ENCODE data around the gene ATRAID.
A peak's percentile ranks its signal among the peaks of the same experiment; 100 is the strongest.
"Not testable (repeated sequence)": the region's sequence is repeated elsewhere in the genome, so short reads cannot be mapped to it uniquely, and the experiment has no call there.

Gene ATRAID

GRCh38 chr2:27189989-27190388 is 21.9 kb upstream of the ATRAID start:
- Histone ChIP-seq H2AFZ (ENCODE audit: insufficient read depth, low read length, poor library complexity) (no peak overlapping the region), H4K12ac (ENCODE audit: low read depth, low read length) (no peak overlapping the region), H3K9ac (ENCODE audit: low read length) (no peak overlapping the region), H3K27me3 (ENCODE audit: insufficient read depth, low read length) (no peaks in the 10 kb centered on the region), H3K4me2 (ENCODE audit: low read length) (no peak overlapping the region), H3K18ac (ENCODE audit: low read length) (no peak overlapping the region), H3K79me2 (ENCODE audit: control insufficient read depth, insufficient read depth, low read length, poor library complexity) (no peaks in the 10 kb centered on the region), H2BK5ac (ENCODE audit: low read depth, low read length, poor library complexity) (no peak overlapping the region), H3K79me1 (ENCODE audit: low read length) (no peaks in the 10 kb centered on the region), H3K4ac (ENCODE audit: low read depth, low read length) (no peak overlapping the region), H3K14ac (ENCODE audit: low read length) (no peak overlapping the region), H3K9me3 (ENCODE audit: insufficient read depth, low read depth, low read length) (no peaks in the 10 kb centered on the region), H3K4me1 (ENCODE audit: control insufficient read depth in 1 of 2, insufficient read depth in 2 of 2, low read length in 2 of 2) (peaks cover 0 to 2% of the 10 kb centered on the region in 2 experiments), H2BK120ac (ENCODE audit: insufficient read depth, low read length, poor library complexity) (no peak overlapping the region), H2BK12ac (ENCODE audit: low read length) (no peak overlapping the region), H4K91ac (ENCODE audit: low read depth, low read length) (no peak overlapping the region), H3K36me3 (ENCODE audit: control insufficient read depth in 1 of 2, insufficient read depth in 2 of 2, low read length in 2 of 2) (no peaks in the 10 kb centered on the region), H4K8ac (ENCODE audit: low read depth, low read length) (no peak overlapping the region), H3K23ac (ENCODE audit: low read length) (no peak overlapping the region), H3K27ac (ENCODE audit: low read depth, low read length) (no peak overlapping the region), H2AK5ac (ENCODE audit: low read length) (no peak overlapping the region), H3K4me3 (ENCODE audit: low read depth, low read length) (no peak overlapping the region)
- DNase-seq: no peak
- WGBS (ENCODE audit: extremely low coverage, insufficient coverage, insufficient read length): no CpG with 5 or more reads among the region's 8 CpGs

DNA sequence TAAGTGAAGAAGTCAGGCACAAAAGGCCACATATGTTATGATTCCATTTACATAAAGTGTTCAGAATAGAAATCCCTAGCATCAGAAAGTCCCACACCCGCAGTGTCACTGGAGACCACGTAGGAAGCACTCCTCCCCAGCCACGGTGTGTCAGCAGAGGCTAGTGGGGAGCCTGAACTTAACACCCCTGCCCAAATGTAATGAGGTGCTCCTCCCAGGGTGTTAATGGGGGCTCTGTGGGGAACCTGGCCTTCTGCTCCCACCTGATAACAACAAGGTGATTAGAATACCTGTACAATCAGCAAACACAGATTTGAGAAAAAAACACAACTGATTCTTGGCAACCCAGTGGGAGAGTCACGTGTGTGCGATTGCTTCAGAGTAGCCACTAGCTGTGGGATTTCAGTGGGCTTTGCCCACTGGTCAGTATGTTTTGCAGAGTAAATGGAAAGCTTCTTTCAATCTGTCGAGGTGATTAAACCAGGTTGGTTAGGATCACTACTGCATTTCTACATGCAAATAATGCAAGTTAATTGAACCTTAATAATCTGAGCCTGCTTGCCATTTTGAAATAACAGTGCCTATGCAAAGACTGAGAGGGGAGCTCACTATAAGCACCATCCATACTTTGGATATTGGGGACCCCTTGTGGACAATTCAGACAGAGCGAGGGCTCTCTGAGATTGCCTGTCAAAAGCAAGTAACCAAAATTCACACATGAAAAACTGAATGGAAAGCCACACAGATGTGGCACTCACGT is 20.6 kb upstream of the ATRAID start:
- no peak overlapping the region for H3K27ac ChIP-seq (ENCODE audit: low read depth, low read length)
- no peak overlapping the region for H3K14ac ChIP-seq (ENCODE audit: low read length)
- peak overlapping the region; percentile 17 for H2BK5ac ChIP-seq (ENCODE audit: low read depth, low read length, poor library complexity)
- H3K27me3 ChIP-seq (ENCODE audit: insufficient read depth, low read length): no peaks in the 10 kb centered on the region
- no peak overlapping the region for H3K18ac ChIP-seq (ENCODE audit: low read length)
- no peak overlapping the region for H3K4me2 ChIP-seq (ENCODE audit: low read length)
- no peak overlapping the region for H2AK5ac ChIP-seq (ENCODE audit: low read length)
- H3K4ac ChIP-seq (ENCODE audit: low read depth, low read length): no peak overlapping the region
- H2BK120ac ChIP-seq (ENCODE audit: insufficient read depth, low read length, poor library complexity): no peak overlapping the region
- no peak overlapping the region for H2BK12ac ChIP-seq (ENCODE audit: low read length)
- DNase-seq: peak in 1 of 2 donors; percentile 43
- no CpG with 5 or more reads among the region's 8 CpGs for WGBS (ENCODE audit: extremely low coverage, insufficient coverage, insufficient read length)
- no peaks in the 10 kb centered on the region for H3K9me3 ChIP-seq (ENCODE audit: insufficient read depth, low read depth, low read length)
- H3K79me1 ChIP-seq (ENCODE audit: low read length): no peaks in the 10 kb centered on the region
- H3K23ac ChIP-seq (ENCODE audit: low read length): no peak overlapping the region
- H3K9ac ChIP-seq (ENCODE audit: low read length): no peak overlapping the region
- H3K79me2 ChIP-seq (ENCODE audit: control insufficient read depth, insufficient read depth, low read length, poor library complexity): no peaks in the 10 kb centered on the region
- no peaks in the 10 kb centered on the region for H3K36me3 ChIP-seq (ENCODE audit: control insufficient read depth in 1 of 2, insufficient read depth in 2 of 2, low read length in 2 of 2)
- H2AFZ ChIP-seq (ENCODE audit: insufficient read depth, low read length, poor library complexity): no peak overlapping the region
- no peak overlapping the region for H4K91ac ChIP-seq (ENCODE audit: low read depth, low read length)
- no peak overlapping the region for H4K8ac ChIP-seq (ENCODE audit: low read depth, low read length)
- no peaks in the 10 kb centered on the region for H3K4me1 ChIP-seq (ENCODE audit: control insufficient read depth in 1 of 2, insufficient read depth in 2 of 2, low read length in 2 of 2)
- H4K12ac ChIP-seq (ENCODE audit: low read depth, low read length): no peak overlapping the region
- no peak overlapping the region for H3K4me3 ChIP-seq (ENCODE audit: low read depth, low read length)

- Histone ChIP-seq H3K4me2 (ENCODE audit: low read length) (no peak overlapping the region), H3K36me3 (ENCODE audit: control insufficient read depth in 1 of 2, insufficient read depth in 2 of 2, low read length in 2 of 2) (peaks cover 4 to 6% of the 10 kb centered on the region in 2 experiments), H3K27me3 (ENCODE audit: insufficient read depth, low read length) (no peaks in the 10 kb centered on the region), H3K4me1 (ENCODE audit: control insufficient read depth in 1 of 2, insufficient read depth in 2 of 2, low read length in 2 of 2) (peaks cover 7 to 12% of the 10 kb centered on the region in 2 experiments), H2AK5ac (ENCODE audit: low read length) (no peak overlapping the region), H3K79me2 (ENCODE audit: control insufficient read depth, insufficient read depth, low read length, poor library complexity) (no peaks in the 10 kb centered on the region), H3K4me3 (ENCODE audit: low read depth, low read length) (no peak overlapping the region), H3K9ac (ENCODE audit: low read length) (no peak overlapping the region), H2AFZ (ENCODE audit: insufficient read depth, low read length, poor library complexity) (no peak overlapping the region), H3K27ac (ENCODE audit: low read depth, low read length) (no peak overlapping the region), H3K79me1 (ENCODE audit: low read length) (peaks cover 6% of the 10 kb centered on the region), H3K4ac (ENCODE audit: low read depth, low read length) (no peak overlapping the region), H4K91ac (ENCODE audit: low read depth, low read length) (no peak overlapping the region), H2BK12ac (ENCODE audit: low read length) (no peak overlapping the region), H2BK120ac (ENCODE audit: insufficient read depth, low read length, poor library complexity) (no peak overlapping the region), H3K18ac (ENCODE audit: low read length) (no peak overlapping the region), H3K9me3 (ENCODE audit: insufficient read depth, low read depth, low read length) (no peaks in the 10 kb centered on the region), H2BK5ac (ENCODE audit: low read depth, low read length, poor library complexity) (no peak overlapping the region), H3K14ac (ENCODE audit: low read length) (no peak overlapping the region), H4K8ac (ENCODE audit: low read depth, low read length) (no peak overlapping the region), H3K23ac (ENCODE audit: low read length) (no peak overlapping the region), H4K12ac (ENCODE audit: low read depth, low read length) (no peak overlapping the region)
- WGBS (ENCODE audit: extremely low coverage, insufficient coverage, insufficient read length): no CpG with 5 or more reads among the region's 17 CpGs
- no peak for DNase-seq
These were observed 17.1 kb upstream of the ATRAID start for GRCh38 chr2:27194538-27195354.

DNA sequence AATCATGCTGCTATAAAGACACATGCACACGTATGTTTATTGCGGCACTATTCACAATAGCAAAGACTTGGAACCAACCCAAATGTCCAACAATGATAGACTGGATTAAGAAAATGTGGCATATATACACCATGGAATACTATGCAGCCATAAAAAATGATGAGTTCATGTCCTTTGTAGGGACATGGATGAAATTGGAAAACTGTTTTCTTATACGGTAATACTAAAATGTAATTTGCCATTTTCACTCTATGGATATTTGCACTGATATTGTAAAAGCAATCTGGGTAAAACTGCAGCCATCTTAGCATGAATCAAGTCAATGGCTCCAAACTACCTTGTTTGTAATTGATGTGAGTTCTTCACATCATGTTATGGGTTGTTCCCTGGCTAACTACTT is 16.0 kb upstream of the ATRAID start:
- not testable (repeated sequence) for H3K14ac ChIP-seq (ENCODE audit: low read length); H2AFZ ChIP-seq (ENCODE audit: insufficient read depth, low read length, poor library complexity); H4K8ac ChIP-seq (ENCODE audit: low read depth, low read length); DNase-seq; H3K27me3 ChIP-seq (ENCODE audit: insufficient read depth, low read length); H3K23ac ChIP-seq (ENCODE audit: low read length); H4K91ac ChIP-seq (ENCODE audit: low read depth, low read length); H3K9me3 ChIP-seq (ENCODE audit: insufficient read depth, low read depth, low read length); H3K9ac ChIP-seq (ENCODE audit: low read length); H3K4me3 ChIP-seq (ENCODE audit: low read depth, low read length); H4K12ac ChIP-seq (ENCODE audit: low read depth, low read length); H2BK120ac ChIP-seq (ENCODE audit: insufficient read depth, low read length, poor library complexity); H3K18ac ChIP-seq (ENCODE audit: low read length); H3K27ac ChIP-seq (ENCODE audit: low read depth, low read length); H2BK5ac ChIP-seq (ENCODE audit: low read depth, low read length, poor library complexity); H3K79me1 ChIP-seq (ENCODE audit: low read length); H3K4ac ChIP-seq (ENCODE audit: low read depth, low read length); H3K79me2 ChIP-seq (ENCODE audit: control insufficient read depth, insufficient read depth, low read length, poor library complexity); H2AK5ac ChIP-seq (ENCODE audit: low read length); H2BK12ac ChIP-seq (ENCODE audit: low read length); H3K4me2 ChIP-seq (ENCODE audit: low read length)
- peaks cover 7 to 12% of the 10 kb centered on the region in 2 experiments for H3K4me1 ChIP-seq (ENCODE audit: control insufficient read depth in 1 of 2, insufficient read depth in 2 of 2, low read length in 2 of 2)
- H3K36me3 ChIP-seq (ENCODE audit: control insufficient read depth in 1 of 2, insufficient read depth in 2 of 2, low read length in 2 of 2): peaks cover 12 to 15% of the 10 kb centered on the region in 2 experiments
- no CpG with 5 or more reads among the region's 3 CpGs for WGBS (ENCODE audit: extremely low coverage, insufficient coverage, insufficient read length)

All from trophoblast cell (in vitro differentiated cells and primary cell).